ENCODE results near the gene PRPS1.

Gene PRPS1

GRCh38 chrX:107596651-107597050 is 31.7 kb upstream of the PRPS1 start:
- no peaks in the 10 kb centered on the region for H3K4me1 ChIP-seq (ENCODE audit: low read length)
- H2AFZ ChIP-seq (ENCODE audit: low read depth, low read length) = no peak overlapping the region
- H3K9me3 ChIP-seq (ENCODE audit: insufficient read depth, low read length) = no peaks in the 10 kb centered on the region
- no peak overlapping the region for H3K9ac ChIP-seq (ENCODE audit: low read length)
- TF ChIP-seq EZH2phosphoT487 (IDR thresholded peaks at IDR 0.05; ENCODE audit: low read depth) (no peak), CTCF (IDR thresholded peaks at IDR 0.05; ENCODE audit: low read depth, low read length) (no peak)
- no peaks in the 10 kb centered on the region for H4K20me1 ChIP-seq (ENCODE audit: insufficient read depth, low read length)
- no peaks in the 10 kb centered on the region for H3K36me3 ChIP-seq (replicated peaks; ENCODE audit: low read depth, low read length)
- H3K4me2 ChIP-seq (ENCODE audit: low read length) = no peak overlapping the region
- no peaks in the 10 kb centered on the region for H3K79me2 ChIP-seq (ENCODE audit: low read length)
- no peak overlapping the region for H3K27ac ChIP-seq (ENCODE audit: low read length)
- no peak overlapping the region for H3K4me3 ChIP-seq (ENCODE audit: low read length)
- no peaks in the 10 kb centered on the region for H3K27me3 ChIP-seq (ENCODE audit: low read depth, low read length)

- no peaks in the 10 kb centered on the region for H3K27me3 ChIP-seq (ENCODE audit: low read depth, low read length)
- H2AFZ ChIP-seq (ENCODE audit: low read depth, low read length) = no peak overlapping the region
- no peaks in the 10 kb centered on the region for H3K79me2 ChIP-seq (ENCODE audit: low read length)
- no peaks in the 10 kb centered on the region for H3K36me3 ChIP-seq (replicated peaks; ENCODE audit: low read depth, low read length)
- no peak overlapping the region for H3K27ac ChIP-seq (ENCODE audit: low read length)
- TF ChIP-seq CTCF (IDR thresholded peaks at IDR 0.05; ENCODE audit: low read depth, low read length) (no peak), EZH2phosphoT487 (IDR thresholded peaks at IDR 0.05; ENCODE audit: low read depth) (no peak)
- H3K4me1 ChIP-seq (ENCODE audit: low read length) = no peaks in the 10 kb centered on the region
- H3K4me2 ChIP-seq (ENCODE audit: low read length) = no peak overlapping the region
- no peaks in the 10 kb centered on the region for H4K20me1 ChIP-seq (ENCODE audit: insufficient read depth, low read length)
- no peak overlapping the region for H3K4me3 ChIP-seq (ENCODE audit: low read length)
- H3K9ac ChIP-seq (ENCODE audit: low read length) = no peak overlapping the region
- H3K9me3 ChIP-seq (ENCODE audit: insufficient read depth, low read length) = no peaks in the 10 kb centered on the region
Measured at GRCh38 chrX:107597264-107597663, 31.0 kb upstream of the PRPS1 start.

DNA sequence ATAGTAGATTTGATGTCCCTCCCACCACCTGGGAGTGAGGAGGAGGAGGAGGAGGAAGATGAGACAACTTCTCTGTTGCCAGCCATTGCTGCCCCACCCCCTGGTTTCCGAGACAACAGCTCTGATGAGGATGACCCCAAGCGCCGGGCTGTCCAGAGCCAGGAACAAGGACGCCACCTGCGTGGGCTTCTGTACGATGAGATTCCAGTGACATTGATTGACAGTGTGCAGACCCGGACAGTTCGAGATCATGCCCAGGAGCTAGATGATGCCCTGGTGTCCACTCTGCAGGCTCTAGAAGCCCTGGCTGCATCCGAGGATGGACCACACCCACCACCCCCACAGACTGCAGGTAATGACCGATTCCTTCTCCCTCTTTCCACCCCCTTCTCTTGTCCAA is 30.5 kb upstream of the PRPS1 start:
- TF ChIP-seq CTCF (IDR thresholded peaks at IDR 0.05; ENCODE audit: low read depth, low read length) = no peak
- no peak for TF ChIP-seq EZH2phosphoT487 (IDR thresholded peaks at IDR 0.05; ENCODE audit: low read depth)
- no peaks in the 10 kb centered on the region for H3K79me2 ChIP-seq (ENCODE audit: low read length)
- H3K27me3 ChIP-seq (ENCODE audit: low read depth, low read length) = no peaks in the 10 kb centered on the region
- H3K9me3 ChIP-seq (ENCODE audit: insufficient read depth, low read length) = no peaks in the 10 kb centered on the region
- H4K20me1 ChIP-seq (ENCODE audit: insufficient read depth, low read length) = no peaks in the 10 kb centered on the region
- no peaks in the 10 kb centered on the region for H3K4me1 ChIP-seq (ENCODE audit: low read length)
- H3K36me3 ChIP-seq (replicated peaks; ENCODE audit: low read depth, low read length) = no peaks in the 10 kb centered on the region
- H3K4me3 ChIP-seq (ENCODE audit: low read length) = no peak overlapping the region
- H3K9ac ChIP-seq (ENCODE audit: low read length) = no peak overlapping the region
- H3K4me2 ChIP-seq (ENCODE audit: low read length) = no peak overlapping the region
- H2AFZ ChIP-seq (ENCODE audit: low read depth, low read length) = no peak overlapping the region
- H3K27ac ChIP-seq (ENCODE audit: low read length) = no peak overlapping the region

GRCh38 chrX:107599450-107599861 is 28.9 kb upstream of the PRPS1 start:
- TF ChIP-seq EZH2phosphoT487 (IDR thresholded peaks at IDR 0.05; ENCODE audit: low read depth) = no peak
- no peak for TF ChIP-seq CTCF (IDR thresholded peaks at IDR 0.05; ENCODE audit: low read depth, low read length)

More at GRCh38 chrX:107599450-107599861, 28.9 kb upstream of the PRPS1 start:
- Histone ChIP-seq H3K27me3 (ENCODE audit: low read depth, low read length) (no peaks in the 10 kb centered on the region), H3K4me1 (ENCODE audit: low read length) (no peaks in the 10 kb centered on the region), H3K9ac (ENCODE audit: low read length) (no peak overlapping the region), H3K4me3 (ENCODE audit: low read length) (no peak overlapping the region), H3K9me3 (ENCODE audit: insufficient read depth, low read length) (no peaks in the 10 kb centered on the region), H2AFZ (ENCODE audit: low read depth, low read length) (no peak overlapping the region), H3K27ac (ENCODE audit: low read length) (no peak overlapping the region), H3K36me3 (replicated peaks; ENCODE audit: low read depth, low read length) (no peaks in the 10 kb centered on the region), H4K20me1 (ENCODE audit: insufficient read depth, low read length) (no peaks in the 10 kb centered on the region), H3K4me2 (ENCODE audit: low read length) (no peak overlapping the region), H3K79me2 (ENCODE audit: low read length) (no peaks in the 10 kb centered on the region)
